Measurements from ENCODE around the gene PKMYT1.

DNA sequence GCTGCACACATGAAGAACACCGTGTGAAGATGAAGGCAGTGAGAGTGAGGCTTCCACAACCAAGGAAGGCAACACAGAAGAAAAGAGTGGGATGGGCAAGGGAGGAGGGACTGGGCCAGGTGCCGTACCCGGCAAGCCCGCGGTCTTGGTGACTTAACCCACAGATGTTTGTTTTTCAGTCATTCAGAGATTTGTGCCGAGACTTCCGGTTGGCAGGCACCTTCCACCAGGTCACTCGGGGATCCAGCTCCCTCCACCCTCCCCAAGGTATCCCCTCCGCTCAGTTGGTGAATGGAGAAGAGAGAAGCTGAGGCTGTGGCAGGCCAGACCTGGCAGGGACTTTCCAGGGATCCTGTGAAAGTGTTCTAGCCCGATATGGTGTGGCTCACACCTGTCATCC is 21.0 kb downstream of the PKMYT1 start:
- TF ChIP-seq, protein P1, sequence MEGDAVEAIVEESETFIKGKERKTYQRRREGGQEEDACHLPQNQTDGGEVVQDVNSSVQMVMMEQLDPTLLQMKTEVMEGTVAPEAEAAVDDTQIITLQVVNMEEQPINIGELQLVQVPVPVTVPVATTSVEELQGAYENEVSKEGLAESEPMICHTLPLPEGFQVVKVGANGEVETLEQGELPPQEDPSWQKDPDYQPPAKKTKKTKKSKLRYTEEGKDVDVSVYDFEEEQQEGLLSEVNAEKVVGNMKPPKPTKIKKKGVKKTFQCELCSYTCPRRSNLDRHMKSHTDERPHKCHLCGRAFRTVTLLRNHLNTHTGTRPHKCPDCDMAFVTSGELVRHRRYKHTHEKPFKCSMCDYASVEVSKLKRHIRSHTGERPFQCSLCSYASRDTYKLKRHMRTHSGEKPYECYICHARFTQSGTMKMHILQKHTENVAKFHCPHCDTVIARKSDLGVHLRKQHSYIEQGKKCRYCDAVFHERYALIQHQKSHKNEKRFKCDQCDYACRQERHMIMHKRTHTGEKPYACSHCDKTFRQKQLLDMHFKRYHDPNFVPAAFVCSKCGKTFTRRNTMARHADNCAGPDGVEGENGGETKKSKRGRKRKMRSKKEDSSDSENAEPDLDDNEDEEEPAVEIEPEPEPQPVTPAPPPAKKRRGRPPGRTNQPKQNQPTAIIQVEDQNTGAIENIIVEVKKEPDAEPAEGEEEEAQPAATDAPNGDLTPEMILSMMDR (optimal IDR thresholded peaks at IDR 0.05 in 1 of 3, IDR thresholded peaks at IDR 0.05 in 1 of 3, conservative IDR thresholded peaks at IDR 0.05 in 1 of 3; ENCODE audit: extremely low read depth in 1 of 3, insufficient read depth in 2 of 3, low read length in 3 of 3), result no peak
- TF ChIP-seq EZH2 (IDR thresholded peaks at IDR 0.05; ENCODE audit: low read length), result no peak
